WTC11 (cell line): Measurements from ENCODE around the gene DPCD.

Experiments used
- SP1 ChIP-seq: sonication (generic); formaldehyde crosslinking; conservative IDR thresholded peaks from 2 replicates; pipeline ENCODE4 v1.8.1; 2022; ENCODE audit warnings: missing genetic modification reagents
- TEAD1 ChIP-seq: sonication (generic); formaldehyde crosslinking; IDR thresholded peaks from 2 replicates; pipeline ENCODE4 v1.8.0; 2022; ENCODE audit warnings: mild to moderate bottlenecking, missing genetic modification reagents
- ZNF317 ChIP-seq: sonication (generic); formaldehyde crosslinking; IDR thresholded peaks from 2 replicates; pipeline ENCODE4 v1.8.1; 2023; ENCODE audit warnings: low read depth, mild to moderate bottlenecking, moderate library complexity, missing genetic modification reagents, borderline replicate concordance
- TF ChIP-seq, protein P1 (sequence below): fragments of 250-450 bp; sonication (Bioruptor Pico); IDR thresholded peaks from 2 replicates; pipeline ENCODE4 v1.9.0; 2021; ENCODE audit warnings: mild to moderate bottlenecking, borderline replicate concordance
- TF ChIP-seq, protein P2 (sequence below): fragments of 200-600 bp; IDR thresholded peaks from 2 replicates; pipeline ENCODE4 v1.8.0; 2022; ENCODE audit warnings: antibody characterized with exemption
- TF ChIP-seq, protein P3 (sequence below): sonication (generic); formaldehyde crosslinking; IDR thresholded peaks from 2 replicates; pipeline ENCODE4 v1.8.1; 2023; ENCODE audit warnings: mild to moderate bottlenecking, missing genetic modification reagents
- TF ChIP-seq, protein P4 (sequence below): sonication (generic); formaldehyde crosslinking; conservative IDR thresholded peaks from 2 replicates; pipeline ENCODE4 v1.8.1; 2022; ENCODE audit warnings: mild to moderate bottlenecking, missing genetic modification reagents

DNA sequence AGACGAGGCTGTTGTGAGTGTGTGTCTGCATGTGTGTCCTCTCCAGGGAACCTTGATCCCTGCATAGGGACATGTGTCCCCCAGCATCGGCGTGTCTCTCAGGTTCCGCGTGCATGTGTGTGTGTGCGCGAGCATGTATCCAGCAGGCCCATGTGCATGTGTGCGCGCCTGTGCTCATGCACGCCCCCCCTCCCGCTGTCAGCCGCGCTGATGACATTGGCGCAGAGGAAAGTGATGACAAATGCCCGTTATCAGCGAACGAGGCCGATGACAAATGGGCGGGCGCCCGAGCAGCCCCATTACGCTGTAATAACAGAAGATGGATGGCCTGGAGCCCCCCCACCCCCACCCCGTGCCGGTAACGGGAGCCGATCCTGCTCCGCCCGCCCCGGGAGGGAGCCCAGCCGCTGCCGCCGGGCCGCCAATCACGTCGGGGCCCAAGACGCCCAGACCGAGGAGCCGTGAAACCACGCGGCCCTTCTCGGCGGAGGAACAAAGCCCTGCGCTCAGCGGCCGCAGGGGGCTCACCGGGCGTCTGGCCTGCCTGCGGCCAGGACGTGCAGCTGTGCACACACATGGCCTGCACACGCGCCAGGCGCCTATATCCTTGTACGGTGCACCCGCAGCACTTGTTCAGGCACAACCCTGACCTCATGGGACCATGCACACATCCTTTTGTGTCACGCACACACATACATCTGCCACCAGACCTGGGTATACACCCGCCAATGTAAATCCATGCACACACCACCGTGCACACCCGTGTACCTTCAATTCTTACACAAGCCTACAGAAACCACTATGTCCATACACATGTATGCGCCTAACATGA, 21.6 kb upstream of the DPCD start:
- no peak for TF ChIP-seq SP1 (CRISPR knock-in tag)
- TF ChIP-seq, protein P1, sequence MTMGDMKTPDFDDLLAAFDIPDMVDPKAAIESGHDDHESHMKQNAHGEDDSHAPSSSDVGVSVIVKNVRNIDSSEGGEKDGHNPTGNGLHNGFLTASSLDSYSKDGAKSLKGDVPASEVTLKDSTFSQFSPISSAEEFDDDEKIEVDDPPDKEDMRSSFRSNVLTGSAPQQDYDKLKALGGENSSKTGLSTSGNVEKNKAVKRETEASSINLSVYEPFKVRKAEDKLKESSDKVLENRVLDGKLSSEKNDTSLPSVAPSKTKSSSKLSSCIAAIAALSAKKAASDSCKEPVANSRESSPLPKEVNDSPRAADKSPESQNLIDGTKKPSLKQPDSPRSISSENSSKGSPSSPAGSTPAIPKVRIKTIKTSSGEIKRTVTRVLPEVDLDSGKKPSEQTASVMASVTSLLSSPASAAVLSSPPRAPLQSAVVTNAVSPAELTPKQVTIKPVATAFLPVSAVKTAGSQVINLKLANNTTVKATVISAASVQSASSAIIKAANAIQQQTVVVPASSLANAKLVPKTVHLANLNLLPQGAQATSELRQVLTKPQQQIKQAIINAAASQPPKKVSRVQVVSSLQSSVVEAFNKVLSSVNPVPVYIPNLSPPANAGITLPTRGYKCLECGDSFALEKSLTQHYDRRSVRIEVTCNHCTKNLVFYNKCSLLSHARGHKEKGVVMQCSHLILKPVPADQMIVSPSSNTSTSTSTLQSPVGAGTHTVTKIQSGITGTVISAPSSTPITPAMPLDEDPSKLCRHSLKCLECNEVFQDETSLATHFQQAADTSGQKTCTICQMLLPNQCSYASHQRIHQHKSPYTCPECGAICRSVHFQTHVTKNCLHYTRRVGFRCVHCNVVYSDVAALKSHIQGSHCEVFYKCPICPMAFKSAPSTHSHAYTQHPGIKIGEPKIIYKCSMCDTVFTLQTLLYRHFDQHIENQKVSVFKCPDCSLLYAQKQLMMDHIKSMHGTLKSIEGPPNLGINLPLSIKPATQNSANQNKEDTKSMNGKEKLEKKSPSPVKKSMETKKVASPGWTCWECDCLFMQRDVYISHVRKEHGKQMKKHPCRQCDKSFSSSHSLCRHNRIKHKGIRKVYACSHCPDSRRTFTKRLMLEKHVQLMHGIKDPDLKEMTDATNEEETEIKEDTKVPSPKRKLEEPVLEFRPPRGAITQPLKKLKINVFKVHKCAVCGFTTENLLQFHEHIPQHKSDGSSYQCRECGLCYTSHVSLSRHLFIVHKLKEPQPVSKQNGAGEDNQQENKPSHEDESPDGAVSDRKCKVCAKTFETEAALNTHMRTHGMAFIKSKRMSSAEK = no peak
- TF ChIP-seq, protein P2, sequence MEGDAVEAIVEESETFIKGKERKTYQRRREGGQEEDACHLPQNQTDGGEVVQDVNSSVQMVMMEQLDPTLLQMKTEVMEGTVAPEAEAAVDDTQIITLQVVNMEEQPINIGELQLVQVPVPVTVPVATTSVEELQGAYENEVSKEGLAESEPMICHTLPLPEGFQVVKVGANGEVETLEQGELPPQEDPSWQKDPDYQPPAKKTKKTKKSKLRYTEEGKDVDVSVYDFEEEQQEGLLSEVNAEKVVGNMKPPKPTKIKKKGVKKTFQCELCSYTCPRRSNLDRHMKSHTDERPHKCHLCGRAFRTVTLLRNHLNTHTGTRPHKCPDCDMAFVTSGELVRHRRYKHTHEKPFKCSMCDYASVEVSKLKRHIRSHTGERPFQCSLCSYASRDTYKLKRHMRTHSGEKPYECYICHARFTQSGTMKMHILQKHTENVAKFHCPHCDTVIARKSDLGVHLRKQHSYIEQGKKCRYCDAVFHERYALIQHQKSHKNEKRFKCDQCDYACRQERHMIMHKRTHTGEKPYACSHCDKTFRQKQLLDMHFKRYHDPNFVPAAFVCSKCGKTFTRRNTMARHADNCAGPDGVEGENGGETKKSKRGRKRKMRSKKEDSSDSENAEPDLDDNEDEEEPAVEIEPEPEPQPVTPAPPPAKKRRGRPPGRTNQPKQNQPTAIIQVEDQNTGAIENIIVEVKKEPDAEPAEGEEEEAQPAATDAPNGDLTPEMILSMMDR = no peak
- TF ChIP-seq, protein P3, sequence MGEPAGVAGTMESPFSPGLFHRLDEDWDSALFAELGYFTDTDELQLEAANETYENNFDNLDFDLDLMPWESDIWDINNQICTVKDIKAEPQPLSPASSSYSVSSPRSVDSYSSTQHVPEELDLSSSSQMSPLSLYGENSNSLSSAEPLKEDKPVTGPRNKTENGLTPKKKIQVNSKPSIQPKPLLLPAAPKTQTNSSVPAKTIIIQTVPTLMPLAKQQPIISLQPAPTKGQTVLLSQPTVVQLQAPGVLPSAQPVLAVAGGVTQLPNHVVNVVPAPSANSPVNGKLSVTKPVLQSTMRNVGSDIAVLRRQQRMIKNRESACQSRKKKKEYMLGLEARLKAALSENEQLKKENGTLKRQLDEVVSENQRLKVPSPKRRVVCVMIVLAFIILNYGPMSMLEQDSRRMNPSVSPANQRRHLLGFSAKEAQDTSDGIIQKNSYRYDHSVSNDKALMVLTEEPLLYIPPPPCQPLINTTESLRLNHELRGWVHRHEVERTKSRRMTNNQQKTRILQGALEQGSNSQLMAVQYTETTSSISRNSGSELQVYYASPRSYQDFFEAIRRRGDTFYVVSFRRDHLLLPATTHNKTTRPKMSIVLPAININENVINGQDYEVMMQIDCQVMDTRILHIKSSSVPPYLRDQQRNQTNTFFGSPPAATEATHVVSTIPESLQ (CRISPR knock-in tag) = no peak
- no peak for TF ChIP-seq TEAD1 (CRISPR knock-in tag)
- no peak for TF ChIP-seq ZNF317
- TF ChIP-seq, protein P4, sequence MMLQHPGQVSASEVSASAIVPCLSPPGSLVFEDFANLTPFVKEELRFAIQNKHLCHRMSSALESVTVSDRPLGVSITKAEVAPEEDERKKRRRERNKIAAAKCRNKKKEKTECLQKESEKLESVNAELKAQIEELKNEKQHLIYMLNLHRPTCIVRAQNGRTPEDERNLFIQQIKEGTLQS (CRISPR knock-in tag) = no peak
